Fibroblast of mammary gland (primary cell): ENCODE results near the gene NPTN.

ENCODE experiments used
- DNase-seq: peaks from one replicate; pipeline ENCODE4 v3.0.0-alpha.2; 2010; ENCODE audit warnings: low read depth
- H3K4me3 ChIP-seq: 2 replicates; pipeline ENCODE4 v1.5.1; 2011; ENCODE audit warnings: low read depth, mild to moderate bottlenecking, low read length, moderate library complexity; ENCODE audit not compliant: control insufficient read depth
- CTCF ChIP-seq: conservative IDR thresholded peaks from 2 replicates; pipeline ENCODE4 v1.5.1; 2011; ENCODE audit warnings: low read depth, low read length, inconsistent platforms; ENCODE audit not compliant: control insufficient read depth, insufficient read depth

Gene NPTN

GRCh38 chr15:73573037-73573436 lies 60.2 kb downstream of the NPTN start:
- no peak for TF ChIP-seq CTCF
- no peak overlapping the region for H3K4me3 ChIP-seq
- DNase-seq, result no peak

GRCh38 chr15:73572296-73572695 lies 60.9 kb downstream of the NPTN start:
- H3K4me3 ChIP-seq, result no peak overlapping the region
- no peak for TF ChIP-seq CTCF
- no peak for DNase-seq

GRCh38 chr15:73571346-73571745 lies 61.8 kb downstream of the NPTN start:
- H3K4me3 ChIP-seq, result no peak overlapping the region
- no peak for TF ChIP-seq CTCF
- DNase-seq, result no peak

GRCh38 chr15:73570355-73571032 lies 62.7 kb downstream of the NPTN start:
- DNase-seq, result no peak
- no peak overlapping the region for H3K4me3 ChIP-seq
- TF ChIP-seq CTCF, result no peak

GRCh38 chr15:73569361-73569760 lies 63.8 kb downstream of the NPTN start:
- no peak for TF ChIP-seq CTCF
- no peak for DNase-seq
- H3K4me3 ChIP-seq, result no peak overlapping the region

- no peak for DNase-seq
- H3K4me3 ChIP-seq, result no peak overlapping the region
- no peak for TF ChIP-seq CTCF
Measured at GRCh38 chr15:73568564-73569280, 64.5 kb downstream of the NPTN start.

- no peak for DNase-seq
- no peak for TF ChIP-seq CTCF
- no peak overlapping the region for H3K4me3 ChIP-seq
Measured at GRCh38 chr15:73567020-73567419, 66.2 kb downstream of the NPTN start.
